Fibroblast of skin of right biceps (primary cell): ENCODE results near the gene PCDHA7.
"Not testable (repeated sequence)": the region's sequence is repeated elsewhere in the genome, so short reads cannot be mapped to it uniquely, and the experiment has no call there.

Source experiments
- DNase-seq: peaks from one replicate; pipeline ENCODE4 v3.0.0-alpha.2; 2013

The PCDHA7 gene

GRCh38 chr5:140823475-140823874 is 10.6 kb upstream of the PCDHA7 start:
- DNase-seq, result no peak

GRCh38 chr5:140827704-140828361 is 6.2 kb upstream of the PCDHA7 start, which contains the start of gene PCDHA6:
TSS of gene PCDHA6 (plus strand) at chr5:140827960. CDS start at chr5:140828092, 132 bp downstream.
- DNase-seq, result no peak

- DNase-seq, result no peak
Observed at GRCh38 chr5:140828362-140828737, 5.7 kb upstream of the PCDHA7 start.

- not testable (repeated sequence) for DNase-seq
Observed at GRCh38 chr5:140829511-140830501, 4.3 kb upstream of the PCDHA7 start.

GRCh38 chr5:140834439-140835008 is 455 bp downstream of the PCDHA7 start:
- DNase-seq, result not testable (repeated sequence)

- no peak for DNase-seq
Observed at GRCh38 chr5:140835622-140836510, 1.8 kb downstream of the PCDHA7 start.

GRCh38 chr5:140840978-140841962 is 7.2 kb downstream of the PCDHA7 start, which contains the start of gene PCDHA8:
TSS of gene PCDHA8 (plus strand) at chr5:140841187. CDS start at chr5:140841322, 135 bp downstream.
- DNase-seq, result no peak

GRCh38 chr5:140842798-140843733 is 9.0 kb downstream of the PCDHA7 start:
- no peak for DNase-seq

- DNase-seq, result not testable (repeated sequence)
Observed at GRCh38 chr5:140848139-140849102, 14.4 kb downstream of the PCDHA7 start, which contains the start of gene PCDHA9. TSS of gene PCDHA9 (plus strand) at chr5:140848382. CDS start at chr5:140848496, 114 bp downstream.

- DNase-seq, result not testable (repeated sequence)
Observed at GRCh38 chr5:140849831-140850634, 16.0 kb downstream of the PCDHA7 start.

GRCh38 chr5:140855772-140856674 is 22.0 kb downstream of the PCDHA7 start, which contains the start of gene PCDHA10:
TSS of gene PCDHA10 (plus strand) at chr5:140855897. CDS start at chr5:140856049, 152 bp downstream.
- DNase-seq, result no peak

- DNase-seq, result no peak
Observed at GRCh38 chr5:140857177-140857986, 23.3 kb downstream of the PCDHA7 start.

- DNase-seq, result no peak
Observed at GRCh38 chr5:140857987-140858240, 23.8 kb downstream of the PCDHA7 start.

- DNase-seq, result no peak
Observed at GRCh38 chr5:140862441-140863295, 28.6 kb downstream of the PCDHA7 start.
